PC-3 (cell line): Measurements from ENCODE around the gene ACTR1A. TPM values are rescaled to one million over a fixed set of nuclear protein-coding genes. Genes with fewer than 3 reads are reported as not detected.

Experiments
- ATAC-seq: fragments of 200-7000 bp; cut with Tn5 transposase; 2 replicates; pipeline ENCODE4 v1.9.1; 2020; ENCODE audit warnings: mild to moderate bottlenecking, moderate library complexity
- BruUV-seq: library from RNA; stranded (reverse); fragments of 400-500 nt; replicated peaks from 2 replicates; lab custom pipeline; 2021; lab: Mats Ljungman, UMichigan
- CTCF ChIA-PET: fragments of 300-600 bp; sonication (Branson Sonifier 250); formaldehyde crosslinking; loops from one replicate; lab custom pipeline; 2022; ENCODE audit warnings: antibody characterized with exemption; lab: Charles Lee
- POLR2A ChIA-PET: fragments of 300-600 bp; sonication (Branson Sonifier 250); formaldehyde crosslinking; loops from one replicate; lab custom pipeline; 2022; ENCODE audit warnings: antibody characterized with exemption; ENCODE audit not compliant: unreplicated experiment; lab: Charles Lee
- DNase-seq: peaks from one replicate; pipeline ENCODE4 v3.0.0-alpha.2; 2015
- H2AFZ ChIP-seq: fragments of 300-600 bp; sonication (generic); 2 replicates; pipeline ENCODE4 v1.6.0; 2016; ENCODE audit warnings: antibody characterized with exemption, low read length
- H3F3A ChIP-seq: fragments of 300-600 bp; sonication (generic); one replicate; pipeline ENCODE4 v1.6.0; 2017; ENCODE audit warnings: antibody characterized with exemption, low read length, control low read depth, mild to moderate bottlenecking; ENCODE audit not compliant: unreplicated experiment
- H3K27ac ChIP-seq: fragments of 300-600 bp; sonication (generic); 2 replicates; pipeline ENCODE4 v1.5.1; 2016; ENCODE audit warnings: mild to moderate bottlenecking, low read length
- H3K27me3 ChIP-seq: fragments of 300-600 bp; sonication (generic); 2 replicates; pipeline ENCODE4 v1.6.1; 2016; ENCODE audit warnings: low read length, mixed read lengths
- H3K36me3 ChIP-seq: fragments of 300-600 bp; sonication (generic); 2 replicates; pipeline ENCODE4 v1.6.1; 2016; ENCODE audit warnings: low read depth, mixed run types, low read length, mixed read lengths
- H3K4me1 ChIP-seq: fragments of 300-600 bp; sonication (generic); 2 replicates; pipeline ENCODE4 v1.5.1; 2016; ENCODE audit warnings: low read length; ENCODE audit not compliant: insufficient read depth
- H3K4me2 ChIP-seq: fragments of 300-600 bp; sonication (generic); 2 replicates; pipeline ENCODE4 v1.6.0; 2016; ENCODE audit warnings: low read length
- H3K4me3 ChIP-seq: fragments of 300-600 bp; sonication (generic); 2 replicates; pipeline ENCODE4 v1.5.1; 2016; ENCODE audit warnings: mild to moderate bottlenecking, low read length, mixed read lengths
- H3K79me2 ChIP-seq: fragments of 300-600 bp; sonication (generic); 2 replicates; pipeline ENCODE4 v1.6.1; 2017; ENCODE audit warnings: low read length, mixed read lengths
- H3K9ac ChIP-seq: fragments of 300-600 bp; sonication (generic); 2 replicates; pipeline ENCODE4 v1.6.0; 2016; ENCODE audit warnings: mild to moderate bottlenecking, low read length
- H3K9me2 ChIP-seq: fragments of 300-600 bp; sonication (generic); replicated peaks from 2 replicates; pipeline ENCODE4 v1.6.1; 2016; ENCODE audit warnings: mixed run types, low read length, mixed read lengths
- H3K9me3 ChIP-seq: fragments of 300-600 bp; sonication (generic); 2 replicates; pipeline ENCODE4 v1.6.1; 2016; ENCODE audit warnings: low read length, mixed read lengths
- H4K20me1 ChIP-seq: fragments of 300-600 bp; sonication (generic); 2 replicates; pipeline ENCODE4 v1.6.1; 2016; ENCODE audit warnings: low read length, mixed read lengths
- EZH2 ChIP-seq: fragments of 300-600 bp; sonication (generic); IDR thresholded peaks from one replicate; pipeline ENCODE4 v1.6.1; 2017; ENCODE audit warnings: antibody characterized with exemption, mild to moderate bottlenecking, low read length; ENCODE audit not compliant: unreplicated experiment
- EZH2phosphoT487 ChIP-seq: fragments of 300-600 bp; sonication (generic); IDR thresholded peaks from 2 replicates; pipeline ENCODE4 v1.6.1; 2018; ENCODE audit warnings: mild to moderate bottlenecking, antibody characterized with exemption, low read length, borderline replicate concordance
- intact Hi-C: fragments of 100-400 bp; cut with micrococcal nuclease; formaldehyde crosslinking; loops from 2 replicates; pipeline ENCODE4 v1.9.0; 2023
- total RNA-seq: library from RNA; depleted of rRNA; stranded (reverse); fragments of >200 nt; gene quantifications from 2 replicates; pipeline ENCODE4 v1.2.3, GENCODE V29; 2014
- TF ChIP-seq, protein P1 (sequence below): fragments of 300-600 bp; sonication (generic); conservative IDR thresholded peaks from 2 replicates; pipeline ENCODE4 v1.5.1; 2017; ENCODE audit warnings: antibody characterized with exemption, low read depth, mild to moderate bottlenecking, low read length

Gene ACTR1A
- total RNA-seq, 1 experiment from 2014 or later, result 69.9 TPM

GRCh38 chr10:102473445-102474331 lies 28.8 kb downstream of the ACTR1A start:
- no peak overlapping the region for H3K27ac ChIP-seq
- DNase-seq (no peak), ATAC-seq (no peak)
- POLR2A ChIA-PET, result interaction anchor here (0.6 kb wide), 1 partner anchor 42 kb away, joined by 6 read pairs; the partner anchor contains the start of gene CUEDC2
- no peaks in the 10 kb centered on the region for H3K36me3 ChIP-seq
- no peaks in the 10 kb centered on the region for H3K4me1 ChIP-seq
- TF ChIP-seq EZH2phosphoT487, result no peak
- TF ChIP-seq, protein P1, sequence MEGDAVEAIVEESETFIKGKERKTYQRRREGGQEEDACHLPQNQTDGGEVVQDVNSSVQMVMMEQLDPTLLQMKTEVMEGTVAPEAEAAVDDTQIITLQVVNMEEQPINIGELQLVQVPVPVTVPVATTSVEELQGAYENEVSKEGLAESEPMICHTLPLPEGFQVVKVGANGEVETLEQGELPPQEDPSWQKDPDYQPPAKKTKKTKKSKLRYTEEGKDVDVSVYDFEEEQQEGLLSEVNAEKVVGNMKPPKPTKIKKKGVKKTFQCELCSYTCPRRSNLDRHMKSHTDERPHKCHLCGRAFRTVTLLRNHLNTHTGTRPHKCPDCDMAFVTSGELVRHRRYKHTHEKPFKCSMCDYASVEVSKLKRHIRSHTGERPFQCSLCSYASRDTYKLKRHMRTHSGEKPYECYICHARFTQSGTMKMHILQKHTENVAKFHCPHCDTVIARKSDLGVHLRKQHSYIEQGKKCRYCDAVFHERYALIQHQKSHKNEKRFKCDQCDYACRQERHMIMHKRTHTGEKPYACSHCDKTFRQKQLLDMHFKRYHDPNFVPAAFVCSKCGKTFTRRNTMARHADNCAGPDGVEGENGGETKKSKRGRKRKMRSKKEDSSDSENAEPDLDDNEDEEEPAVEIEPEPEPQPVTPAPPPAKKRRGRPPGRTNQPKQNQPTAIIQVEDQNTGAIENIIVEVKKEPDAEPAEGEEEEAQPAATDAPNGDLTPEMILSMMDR, result no peak
- no peak for TF ChIP-seq EZH2
- no peaks in the 10 kb centered on the region for H4K20me1 ChIP-seq
- intact Hi-C loops, result no loop called here
- H3K9me3 ChIP-seq, result no peaks in the 10 kb centered on the region
- no peaks in the 10 kb centered on the region for H3K9me2 ChIP-seq
- no TSS peak for BruUV-seq
- H2AFZ ChIP-seq, result no peak overlapping the region
- H3K9ac ChIP-seq, result no peak overlapping the region
- H3K79me2 ChIP-seq, result no peaks in the 10 kb centered on the region
- no peak overlapping the region for H3K4me3 ChIP-seq
- CTCF ChIA-PET, result interaction anchor here (0.6 kb wide), 1 partner anchor 79 kb away, joined by 5 read pairs; no protein-coding TSS in a partner anchor
- H3K27me3 ChIP-seq, result no peaks in the 10 kb centered on the region
- H3K4me2 ChIP-seq, result no peak overlapping the region
- no peaks in the 10 kb centered on the region for H3F3A ChIP-seq

DNA sequence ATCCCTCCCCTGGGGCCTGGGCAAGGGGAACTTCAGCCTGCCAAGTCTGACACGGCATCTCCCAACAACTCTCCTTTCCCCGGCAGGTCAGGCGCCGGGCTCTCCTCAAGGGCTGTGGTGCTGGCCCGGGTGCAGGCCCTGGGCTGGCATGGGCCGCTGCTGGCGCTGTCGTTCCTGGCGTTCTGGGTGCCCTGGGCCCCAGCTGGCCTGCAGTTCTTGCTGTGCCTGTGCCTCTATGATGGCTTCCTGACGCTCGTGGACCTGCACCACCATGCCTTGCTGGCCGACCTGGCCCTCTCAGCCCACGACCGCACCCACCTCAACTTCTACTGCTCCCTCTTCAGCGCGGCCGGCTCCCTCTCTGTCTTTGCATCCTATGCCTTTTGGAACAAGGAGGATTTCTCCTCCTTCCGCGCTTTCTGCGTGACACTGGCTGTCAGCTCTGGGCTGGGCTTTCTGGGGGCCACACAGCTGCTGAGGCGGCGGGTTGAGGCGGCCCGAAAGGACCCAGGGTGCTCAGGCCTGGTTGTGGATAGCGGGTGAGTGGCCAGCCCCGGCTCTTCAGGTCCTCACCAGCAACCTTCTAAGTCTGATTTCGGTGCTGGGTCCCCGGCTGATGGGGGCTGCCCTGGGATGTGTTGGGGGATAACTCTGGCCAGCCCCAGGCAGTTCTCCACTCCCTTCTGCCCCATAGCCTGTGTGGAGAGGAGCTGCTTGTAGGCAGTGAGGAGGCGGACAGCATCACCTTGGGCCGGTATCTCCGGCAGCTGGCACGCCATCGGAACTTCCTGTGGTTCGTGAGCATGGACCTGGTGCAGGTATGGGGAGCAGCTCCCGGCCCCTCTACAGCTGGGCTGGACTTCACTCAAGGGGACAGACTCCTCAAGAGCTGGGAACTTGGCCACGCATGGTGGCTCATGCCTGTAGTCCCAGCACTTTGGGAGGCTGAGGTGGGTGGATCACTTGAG lies 31.6 kb downstream of the ACTR1A start:
- DNase-seq (no peak), ATAC-seq (no peak)
- no peaks in the 10 kb centered on the region for H3K27me3 ChIP-seq
- no peaks in the 10 kb centered on the region for H3K79me2 ChIP-seq
- H3K4me2 ChIP-seq, result no peak overlapping the region
- no peaks in the 10 kb centered on the region for H3K36me3 ChIP-seq
- no TSS peak for BruUV-seq
- no peaks in the 10 kb centered on the region for H3F3A ChIP-seq
- no peaks in the 10 kb centered on the region for H3K4me1 ChIP-seq
- H3K9ac ChIP-seq, result no peak overlapping the region
- H3K27ac ChIP-seq, result no peak overlapping the region
- no peak for TF ChIP-seq EZH2phosphoT487
- no peak for TF ChIP-seq EZH2
- TF ChIP-seq, protein P1, result no peak
- no peaks in the 10 kb centered on the region for H3K9me3 ChIP-seq
- intact Hi-C loops, result no loop called here
- ChIA-PET POLR2A (no interaction called here), CTCF (no interaction called here)
- H2AFZ ChIP-seq, result no peak overlapping the region
- no peaks in the 10 kb centered on the region for H4K20me1 ChIP-seq
- H3K9me2 ChIP-seq, result no peaks in the 10 kb centered on the region
- H3K4me3 ChIP-seq, result no peak overlapping the region
